Activated CD4-positive, alpha-beta T cell treated with anti-CD3 and anti-CD28 coated beads, Interleukin-2, amount 50 U/mL, for 1 hour (primary cell): ENCODE data around the gene FAM50B.
A peak's percentile ranks its signal among the peaks of the same experiment; 100 is the strongest.

ENCODE experiments used
- DNase-seq: peaks from one replicate; pipeline ENCODE4 v3.0.0-alpha.2; 2020

FAM50B gene, protein sequence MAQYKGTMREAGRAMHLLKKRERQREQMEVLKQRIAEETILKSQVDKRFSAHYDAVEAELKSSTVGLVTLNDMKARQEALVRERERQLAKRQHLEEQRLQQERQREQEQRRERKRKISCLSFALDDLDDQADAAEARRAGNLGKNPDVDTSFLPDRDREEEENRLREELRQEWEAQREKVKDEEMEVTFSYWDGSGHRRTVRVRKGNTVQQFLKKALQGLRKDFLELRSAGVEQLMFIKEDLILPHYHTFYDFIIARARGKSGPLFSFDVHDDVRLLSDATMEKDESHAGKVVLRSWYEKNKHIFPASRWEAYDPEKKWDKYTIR

DNA sequence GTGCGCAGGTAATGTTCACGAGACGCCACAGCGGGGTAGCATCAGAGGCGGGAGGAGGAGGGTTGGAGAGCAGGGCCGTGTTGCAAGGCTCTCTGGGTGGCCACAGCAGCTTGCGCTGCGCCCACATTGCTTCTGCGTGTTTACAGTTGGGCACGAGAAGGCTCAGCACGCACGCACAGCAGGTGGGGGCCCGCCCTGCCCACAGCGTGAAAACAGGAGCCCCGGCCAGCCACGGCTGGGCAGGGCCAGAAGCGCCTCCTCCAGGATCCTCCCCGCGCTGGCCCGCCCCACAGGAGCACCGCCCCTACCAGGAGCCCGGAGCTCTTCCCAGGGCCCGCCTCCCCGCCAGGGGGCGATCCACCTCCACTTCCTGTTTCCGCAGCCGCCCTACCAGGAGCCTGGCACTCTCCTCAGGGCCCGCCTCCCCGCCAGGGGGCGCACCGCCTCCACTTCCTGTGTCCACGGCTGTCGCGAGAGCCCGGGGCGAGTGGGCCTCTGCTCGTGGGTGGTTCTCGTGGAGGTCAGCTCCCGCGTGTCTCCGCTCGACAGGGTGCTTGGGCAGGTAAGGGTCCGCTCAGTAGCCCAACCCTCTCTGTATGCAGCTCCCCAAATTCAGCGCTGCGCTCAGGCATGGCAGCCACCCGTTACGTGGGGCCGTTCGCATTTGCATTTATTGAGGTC lies at the start of gene FAM50B:
Gene FAM50B (plus strand): TSS at position 449 of the 681 bp plus-strand sequence. CDS start 439 bp downstream, outside the sequence.
- peak; percentile 89 for DNase-seq

DNA sequence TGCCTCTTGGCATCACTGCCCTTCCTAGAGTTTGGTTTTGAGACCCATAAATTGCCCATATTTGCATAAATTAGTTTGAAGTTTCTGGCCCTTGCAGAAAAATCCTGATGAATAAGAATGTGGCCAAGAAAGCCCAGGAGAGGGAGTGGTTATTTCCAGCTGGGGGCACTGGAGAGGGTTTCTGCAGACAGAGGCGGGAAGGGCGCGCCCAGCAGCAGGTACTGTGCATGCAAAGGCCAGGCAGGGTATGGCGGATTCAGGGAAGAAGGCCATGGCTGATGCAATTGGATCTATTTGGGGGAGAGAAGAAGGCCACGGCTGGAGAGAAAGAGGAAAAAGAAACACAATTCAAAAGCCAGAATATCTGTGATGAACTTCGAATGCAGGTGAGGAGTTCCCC lies 49.5 kb upstream of the FAM50B start:
- DNase-seq: no peak

DNA sequence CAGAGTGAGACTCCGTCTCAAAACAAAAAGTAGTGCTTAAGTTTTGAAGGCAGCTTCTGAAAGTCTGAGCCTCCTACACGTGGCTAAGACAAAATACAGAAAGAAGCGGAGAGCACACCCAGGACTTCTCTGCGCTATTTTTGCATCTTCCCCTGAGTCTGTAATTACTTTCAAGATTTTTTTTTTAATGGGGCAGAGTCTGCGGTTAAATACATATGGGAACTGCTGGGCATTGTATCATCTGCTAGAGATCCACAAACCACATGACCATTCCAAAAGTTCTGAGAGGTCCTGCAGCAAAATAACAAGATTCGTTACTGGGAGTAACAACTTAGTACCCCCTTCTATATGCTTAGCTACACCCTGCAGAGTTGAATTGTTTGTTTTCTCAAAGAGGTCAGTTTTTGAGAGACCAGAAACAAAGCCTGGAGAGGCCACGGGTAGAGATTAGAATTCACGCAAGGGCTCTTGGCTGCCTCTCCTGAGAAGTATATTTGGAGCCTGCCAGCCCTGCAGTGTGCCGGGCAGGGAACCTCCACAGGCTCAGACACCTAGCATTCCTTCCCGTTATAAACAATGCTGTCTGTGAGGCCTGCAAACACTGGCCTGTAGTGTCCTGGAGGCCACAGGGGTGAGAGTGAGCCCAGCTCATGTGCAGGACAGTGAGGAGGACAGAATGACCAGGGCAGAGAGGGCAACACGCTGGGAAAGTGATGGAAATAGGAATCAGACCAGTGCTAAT lies 48.2 kb upstream of the FAM50B start:
- DNase-seq: no peak

DNA sequence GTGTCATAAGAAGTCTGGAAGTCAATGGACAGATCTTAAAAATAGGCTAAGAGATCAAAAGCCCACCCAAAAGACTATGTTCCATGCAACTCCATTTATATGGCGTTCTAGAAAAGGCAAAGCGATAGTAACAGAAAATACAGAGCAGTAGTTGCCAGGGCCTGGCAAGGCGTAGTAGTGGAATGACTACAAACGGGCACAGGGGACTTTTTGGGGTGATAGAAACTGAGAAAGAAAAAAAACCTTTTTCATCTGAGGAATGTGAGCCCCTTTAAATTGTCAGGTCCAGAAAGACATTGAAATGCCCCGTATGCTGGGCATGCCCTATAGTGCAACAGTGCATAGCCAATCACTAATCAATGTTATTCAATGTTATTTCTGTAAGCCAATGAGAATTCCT lies 47.2 kb upstream of the FAM50B start:
- DNase-seq: no peak

DNA sequence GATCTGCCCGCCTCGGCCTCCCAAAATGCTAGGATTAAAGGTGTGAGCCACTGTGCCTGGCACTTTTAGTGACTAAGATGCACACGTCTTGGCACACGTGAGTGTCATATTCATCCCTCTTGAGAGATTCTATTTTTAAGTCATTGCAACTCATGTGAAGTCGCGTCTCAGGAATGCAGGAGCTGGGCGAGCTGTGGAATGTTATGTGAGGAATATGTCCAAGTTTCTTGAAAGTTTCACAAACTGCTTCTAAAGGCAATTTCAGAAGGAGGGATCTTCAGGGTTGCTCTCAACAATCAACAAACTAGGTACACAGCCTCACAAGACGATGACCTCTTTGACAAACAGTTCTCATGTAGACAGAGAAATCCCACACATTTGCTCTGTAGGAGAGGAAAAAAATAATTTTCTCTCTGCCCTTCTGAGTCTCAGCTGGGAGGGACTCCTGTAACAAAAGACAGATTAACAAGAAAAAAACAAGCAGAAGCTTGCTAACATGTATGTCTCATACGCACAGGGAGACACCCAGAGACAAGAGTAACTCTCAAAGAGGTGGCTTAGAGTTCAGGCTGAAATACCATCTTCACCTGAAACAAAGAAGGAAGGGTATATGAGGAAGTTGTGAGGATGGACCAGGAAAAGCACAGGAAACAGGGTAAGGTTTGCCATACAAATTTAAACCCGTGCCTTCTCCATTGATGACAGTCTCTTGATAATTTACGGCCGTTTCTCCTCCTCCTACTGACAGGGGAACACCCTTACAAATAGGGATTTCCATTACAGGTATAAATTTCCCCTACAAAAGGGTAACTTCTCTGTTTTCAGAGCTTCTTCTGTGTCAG lies 45.3 kb upstream of the FAM50B start:
- DNase-seq: no peak

DNA sequence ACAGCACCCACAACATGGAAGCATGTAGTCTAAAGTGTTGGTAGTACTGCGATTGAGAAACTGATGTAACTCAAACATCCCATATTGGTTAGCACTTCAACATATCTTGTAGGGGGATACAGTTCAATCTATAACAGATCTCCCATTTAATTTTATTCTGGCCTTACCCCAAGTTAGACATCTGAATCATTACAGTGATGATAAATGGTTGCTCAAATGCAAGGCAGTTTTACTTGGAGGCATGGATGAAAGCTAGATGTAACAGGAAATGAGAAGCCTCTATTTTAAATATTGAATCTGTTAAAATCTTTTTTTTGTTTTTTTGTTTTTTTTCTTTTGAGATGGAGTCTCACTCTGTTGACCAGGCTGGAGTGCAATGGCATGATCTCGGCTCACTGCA lies 44.2 kb upstream of the FAM50B start:
- no peak for DNase-seq

DNA sequence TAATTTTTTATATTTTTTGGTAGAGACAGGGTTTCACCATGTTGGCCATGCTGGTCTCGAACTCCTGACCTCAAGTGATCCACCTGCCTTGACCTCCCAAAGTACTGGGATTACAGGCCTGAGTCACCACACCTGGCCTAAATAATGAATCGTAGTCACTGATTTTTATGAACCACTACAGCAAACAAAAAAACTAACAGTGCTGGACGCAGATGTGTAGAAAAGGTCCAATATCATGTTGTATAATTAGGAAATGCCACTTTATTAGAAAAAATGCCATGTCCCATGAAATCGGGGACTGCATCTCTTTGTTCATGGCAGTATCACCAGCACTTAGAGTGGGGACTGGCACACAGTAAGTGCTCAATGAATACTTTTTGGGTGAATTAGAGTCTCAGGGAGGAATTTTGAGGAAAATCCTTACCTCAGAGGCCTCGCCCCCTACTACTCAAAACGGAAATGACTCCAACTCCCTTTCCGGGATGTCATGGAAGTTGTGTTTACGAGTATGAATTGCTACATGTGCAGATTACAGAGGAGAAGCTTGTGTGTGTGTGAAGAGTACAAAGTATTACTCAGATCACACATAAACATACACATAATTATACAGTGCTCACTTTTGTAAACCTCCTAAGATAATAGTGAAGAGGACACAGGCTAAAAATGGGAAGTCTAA lies 43.6 kb upstream of the FAM50B start:
- DNase-seq: no peak

DNA sequence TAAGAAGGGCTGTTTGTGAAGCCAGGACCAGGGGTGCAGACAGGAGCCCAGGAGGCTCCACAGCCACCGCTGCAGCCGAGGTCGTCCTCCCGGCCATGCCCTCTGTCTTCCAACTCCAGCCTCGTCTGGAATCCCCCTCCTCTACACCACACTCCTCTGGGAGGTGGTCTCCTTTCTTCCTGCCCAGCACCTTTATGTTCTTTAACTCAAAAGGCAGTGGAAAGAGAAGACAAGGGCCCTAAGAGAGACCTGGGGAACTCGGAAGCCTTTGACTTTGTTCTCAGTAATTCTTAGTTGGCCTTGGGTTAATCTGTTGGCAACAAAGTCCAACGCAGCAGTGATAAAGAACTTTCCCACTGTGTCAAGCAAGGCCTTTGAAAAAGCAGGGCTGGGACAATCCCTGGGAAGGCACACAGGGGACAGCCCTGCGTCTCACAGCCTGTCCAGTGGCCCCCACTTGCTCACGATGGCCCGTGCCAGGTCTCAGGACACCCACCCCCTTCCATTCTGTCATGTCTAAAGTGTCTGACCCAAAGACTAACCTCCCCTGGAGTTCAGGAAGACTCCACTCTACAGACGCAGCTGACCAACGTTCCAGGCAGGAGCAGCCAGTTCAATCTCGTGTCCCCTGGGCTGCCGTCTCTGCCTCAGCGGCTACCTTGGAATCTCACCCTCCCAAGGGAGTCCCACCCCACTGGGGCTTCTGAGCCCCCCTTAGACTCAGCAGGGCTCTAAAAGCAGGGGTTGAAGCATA lies 42.8 kb upstream of the FAM50B start:
- no peak for DNase-seq

DNA sequence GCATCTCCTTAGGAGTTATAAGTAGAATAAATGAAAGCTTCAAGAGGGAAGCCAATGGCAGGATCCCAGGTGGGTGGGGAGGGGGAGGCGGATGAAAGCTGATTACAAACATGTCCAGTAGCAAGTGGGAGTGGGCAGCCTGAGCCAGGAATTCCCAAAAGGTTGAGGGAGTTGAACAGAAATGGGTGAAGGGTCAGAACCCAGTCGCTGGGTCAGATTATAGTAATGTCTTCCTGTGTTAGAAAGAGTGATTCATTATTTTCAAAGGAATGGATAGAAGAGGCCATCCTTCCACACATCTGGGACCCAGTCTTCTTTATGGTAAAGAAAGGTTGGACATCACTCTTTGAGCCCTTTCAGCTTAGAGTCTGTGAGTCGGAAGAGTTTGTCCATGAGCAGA lies 41.0 kb upstream of the FAM50B start:
- no peak for DNase-seq

DNA sequence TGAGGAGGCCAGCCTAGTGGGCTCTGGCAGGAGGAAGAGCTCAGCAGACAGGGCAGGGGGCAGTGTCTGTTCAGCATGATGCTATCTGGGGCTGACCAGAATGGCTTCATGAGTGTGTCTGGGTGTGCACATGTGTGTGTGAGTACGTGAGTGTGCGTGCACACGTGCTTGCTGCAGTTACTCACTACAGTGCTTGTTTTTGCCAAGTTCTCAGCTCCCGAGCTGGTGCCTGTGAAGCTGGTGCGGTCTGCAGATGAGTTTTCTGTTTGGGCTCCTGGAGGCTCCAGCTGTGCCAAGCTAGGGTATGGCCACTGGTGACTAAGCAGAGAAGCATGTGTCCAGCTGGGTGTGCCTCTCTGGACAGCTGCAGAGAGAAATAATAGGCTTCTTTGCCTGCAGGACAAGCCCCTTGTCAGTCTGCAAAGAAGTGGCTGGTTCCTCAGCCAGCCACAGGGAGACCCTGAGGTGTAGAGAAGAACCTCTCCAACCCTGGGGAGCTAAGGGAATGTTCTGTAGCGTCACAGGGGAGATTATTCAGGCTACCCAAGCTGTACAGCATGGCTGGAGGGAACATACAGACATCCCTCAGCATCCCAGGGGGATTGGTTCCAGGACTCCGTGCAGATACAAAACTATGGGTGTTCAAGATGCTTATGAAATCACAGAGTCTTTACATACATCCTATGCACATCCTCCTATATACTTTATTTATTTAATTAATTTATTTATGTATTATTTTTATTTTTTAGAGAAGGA lies 40.2 kb upstream of the FAM50B start:
- DNase-seq: no peak

DNA sequence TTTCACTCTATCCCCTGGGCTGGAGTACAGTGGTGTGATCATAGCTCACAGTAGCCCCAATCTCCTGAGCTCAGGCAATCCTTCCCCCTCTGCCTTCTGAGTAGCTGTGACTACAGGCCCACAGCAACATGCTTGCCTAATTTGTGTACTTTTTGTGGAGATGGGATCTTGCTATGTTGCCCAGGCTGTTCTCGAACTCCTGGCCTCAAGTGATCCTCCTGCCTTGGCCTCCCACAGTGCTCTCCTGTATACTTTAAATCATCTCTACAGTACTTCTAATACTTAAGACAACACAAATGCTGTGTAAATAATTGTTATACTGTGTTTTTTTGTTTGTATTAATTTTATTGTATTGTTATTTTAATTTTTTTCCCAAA lies 39.7 kb upstream of the FAM50B start:
- no peak for DNase-seq

DNA sequence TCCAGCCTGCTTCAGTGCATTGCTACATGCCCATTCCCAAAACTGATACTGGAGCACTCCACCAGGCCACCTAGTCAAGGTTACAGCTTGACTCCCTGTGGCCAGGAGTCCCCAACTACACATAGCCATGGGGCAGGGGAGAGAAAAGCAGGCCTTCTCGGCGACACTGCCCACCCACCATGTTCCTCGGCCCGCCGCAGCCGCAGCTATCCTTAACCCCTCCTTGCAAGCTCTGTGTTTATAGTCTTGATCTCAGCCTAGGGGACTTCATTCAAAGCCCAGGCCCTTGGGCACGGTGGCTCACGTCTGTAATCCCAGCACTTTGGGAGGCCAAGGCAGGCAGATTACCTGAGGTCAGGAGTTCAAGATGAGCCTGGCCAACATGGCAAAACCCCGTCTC lies 39.2 kb upstream of the FAM50B start:
- no peak for DNase-seq

DNA sequence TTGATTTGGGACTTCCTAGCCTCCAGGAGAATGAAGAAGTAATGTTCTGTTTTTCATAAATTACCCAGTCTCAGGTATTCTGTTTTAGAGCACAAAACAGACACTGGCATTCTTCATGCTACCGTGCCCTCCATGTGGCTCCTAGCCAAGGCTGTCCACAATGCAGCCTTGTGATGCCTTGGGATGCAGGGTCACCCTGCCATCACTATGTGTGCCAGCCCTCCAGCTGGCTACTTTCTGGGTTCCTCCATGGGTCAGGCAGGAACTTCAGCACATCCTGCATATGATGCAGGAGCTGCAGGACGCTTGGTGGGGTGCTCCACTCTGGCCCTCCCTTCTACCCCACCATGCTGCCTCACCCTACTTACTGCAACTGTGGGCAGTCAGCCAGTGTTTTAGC lies 38.0 kb upstream of the FAM50B start:
- no peak for DNase-seq

DNA sequence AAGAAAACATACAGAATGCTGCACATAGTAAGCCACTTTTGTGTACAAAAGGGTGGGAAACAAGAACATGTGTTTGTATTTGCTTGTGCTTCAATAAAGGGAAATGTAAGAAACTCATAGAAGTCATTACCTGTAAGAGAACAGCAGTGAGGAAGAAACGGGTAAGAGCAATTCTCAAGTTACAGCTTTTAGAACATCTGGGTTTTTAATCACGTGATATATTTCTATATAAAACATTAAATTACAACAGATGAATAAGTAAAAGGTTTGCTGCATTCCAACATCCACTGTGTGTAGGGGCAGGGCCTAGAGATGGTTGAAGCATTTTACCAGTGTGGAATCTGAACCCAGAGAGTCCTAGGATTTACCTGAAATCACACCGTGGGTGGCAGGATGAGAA lies 36.6 kb upstream of the FAM50B start:
- no peak for DNase-seq

DNA sequence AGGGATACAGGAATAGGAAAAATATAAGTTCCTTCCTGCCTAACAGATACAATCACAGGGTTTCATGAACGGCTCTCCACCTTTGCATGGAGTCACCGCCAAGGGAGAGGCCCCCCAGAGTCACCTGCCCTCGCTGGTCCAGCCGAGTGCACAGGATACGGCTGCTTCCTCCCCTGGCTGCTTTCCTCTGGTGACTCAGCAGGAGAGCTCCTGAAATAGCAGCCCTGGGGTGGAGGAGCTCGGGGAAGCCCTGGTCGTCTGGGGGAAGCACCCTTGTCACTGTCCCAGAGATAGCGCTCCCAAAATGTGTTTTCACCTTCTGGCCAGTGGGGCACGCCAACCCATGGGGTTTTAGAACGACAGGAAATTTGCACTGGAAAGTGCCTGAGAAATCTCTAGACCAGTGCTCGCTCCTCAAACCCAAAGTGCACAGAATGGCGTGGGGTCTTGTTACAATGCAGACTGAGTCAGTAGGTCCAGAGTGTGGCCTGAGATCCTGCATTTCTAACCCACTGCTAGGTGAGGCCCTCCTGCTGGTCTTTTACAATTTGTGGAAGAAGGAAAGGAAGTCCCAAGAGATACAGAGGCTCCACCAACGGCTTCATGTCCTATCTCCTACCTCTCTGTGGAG lies 35.9 kb upstream of the FAM50B start:
- DNase-seq: no peak

DNA sequence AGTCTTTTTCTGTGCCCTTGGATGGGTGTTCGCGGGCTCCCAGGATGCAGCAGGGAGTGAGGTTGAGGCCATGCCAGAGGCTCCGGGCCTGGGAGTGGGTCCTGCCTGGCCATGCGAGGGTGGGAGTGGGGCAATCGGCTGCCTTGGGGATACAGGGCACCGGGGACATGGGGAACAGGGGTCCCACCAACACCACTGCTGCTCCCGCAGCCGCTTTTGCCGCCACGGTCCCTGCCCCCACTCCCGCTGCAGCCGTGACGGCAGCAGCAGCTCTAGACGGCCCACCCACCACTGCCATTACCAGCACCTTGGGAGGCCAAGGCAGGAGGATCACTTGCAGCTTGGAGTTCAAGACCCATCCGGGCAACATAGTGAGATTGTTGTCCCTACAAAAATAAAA lies 35.3 kb upstream of the FAM50B start:
- no peak for DNase-seq

DNA sequence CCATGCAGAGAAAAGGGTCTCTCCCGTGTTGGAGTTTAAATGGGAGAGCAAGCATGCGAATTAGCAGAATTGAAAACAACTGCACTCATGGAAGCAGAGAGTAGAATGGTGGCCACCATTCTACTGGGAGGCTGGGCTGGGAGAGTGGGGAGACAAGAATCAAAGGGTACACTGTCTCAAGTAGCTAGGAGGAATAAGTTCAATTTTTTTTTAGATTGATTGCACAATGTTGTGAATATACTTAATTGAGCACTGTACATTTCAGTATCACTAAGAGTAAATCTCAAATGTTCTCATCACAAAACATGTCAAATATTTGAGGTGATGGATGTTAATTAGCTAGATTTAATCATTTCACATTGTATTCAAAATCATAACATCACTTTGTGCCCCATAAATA lies 34.6 kb upstream of the FAM50B start:
- no peak for DNase-seq

DNA sequence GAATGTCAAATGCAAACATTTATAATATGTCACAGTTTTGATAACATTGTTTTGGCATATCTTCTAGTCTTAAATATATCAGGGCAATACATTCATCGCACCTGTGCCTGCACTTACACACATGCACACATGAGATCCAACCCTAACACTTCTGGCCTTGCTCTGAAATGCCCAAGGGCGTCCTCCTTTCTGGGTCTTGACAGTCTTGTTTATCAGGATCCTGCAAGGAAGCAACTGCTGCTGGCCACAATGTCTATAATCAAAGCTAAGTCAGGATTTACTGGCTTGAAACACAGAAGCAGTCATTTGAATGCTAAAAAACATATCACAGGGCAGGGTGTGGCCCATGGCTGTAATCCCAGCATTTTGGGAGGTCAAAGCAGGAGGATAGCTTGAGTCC lies 32.9 kb upstream of the FAM50B start:
- DNase-seq: no peak

DNA sequence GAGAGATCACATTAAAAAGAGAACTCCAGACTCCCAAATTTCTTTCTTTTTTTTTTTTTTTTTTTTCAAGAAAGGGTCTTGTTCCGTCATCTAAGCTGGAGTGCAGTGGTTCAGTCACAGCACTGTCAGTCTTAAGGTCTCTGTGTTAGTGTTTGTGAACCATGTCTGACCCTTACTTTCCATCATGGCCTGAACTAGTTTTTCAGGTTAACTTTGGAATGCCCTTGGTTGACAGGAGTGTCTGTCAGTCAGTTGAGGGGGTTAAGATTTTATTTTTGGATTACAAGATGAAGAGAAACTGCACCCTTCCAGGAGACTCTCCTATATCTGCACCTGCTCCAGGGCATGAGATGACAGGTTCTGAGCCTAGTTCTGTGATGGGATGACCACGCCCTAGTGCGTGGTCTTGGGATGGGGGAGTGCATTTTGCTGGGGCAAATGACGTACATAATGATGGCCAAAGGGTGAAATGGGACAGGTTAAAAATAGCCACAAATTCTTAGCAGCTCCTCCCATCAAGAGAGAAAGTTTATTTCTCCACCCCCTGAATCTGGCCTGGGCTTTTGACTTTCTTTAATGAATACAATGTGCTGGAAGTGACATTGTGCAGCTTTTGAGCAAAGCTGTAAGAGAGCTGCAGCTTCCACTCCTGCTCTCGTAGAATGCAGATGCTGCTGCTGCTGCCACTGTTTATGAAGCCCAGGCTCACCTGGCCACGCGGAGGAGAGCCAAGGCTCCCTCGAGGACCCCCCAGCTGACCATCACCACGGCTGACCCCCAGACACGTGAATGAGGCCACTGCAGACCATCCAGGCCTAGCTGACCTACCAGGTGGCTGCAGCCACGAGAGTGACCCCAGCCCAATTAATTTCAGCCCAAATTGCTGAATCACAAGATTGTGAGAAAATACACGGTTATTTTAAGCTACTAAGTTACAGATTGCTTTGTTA lies 29.7 kb upstream of the FAM50B start:
- DNase-seq: no peak
